HuH-7 (cell line): ENCODE results near the gene SPHK2.
"Not testable (repeated sequence)": the region's sequence is repeated elsewhere in the genome, so short reads cannot be mapped to it uniquely, and the experiment has no call there.

Experiments
- DNase-seq: peaks from one replicate; pipeline ENCODE4 v3.0.0; 2011; ENCODE audit warnings: low spot score

SPHK2 gene, protein sequence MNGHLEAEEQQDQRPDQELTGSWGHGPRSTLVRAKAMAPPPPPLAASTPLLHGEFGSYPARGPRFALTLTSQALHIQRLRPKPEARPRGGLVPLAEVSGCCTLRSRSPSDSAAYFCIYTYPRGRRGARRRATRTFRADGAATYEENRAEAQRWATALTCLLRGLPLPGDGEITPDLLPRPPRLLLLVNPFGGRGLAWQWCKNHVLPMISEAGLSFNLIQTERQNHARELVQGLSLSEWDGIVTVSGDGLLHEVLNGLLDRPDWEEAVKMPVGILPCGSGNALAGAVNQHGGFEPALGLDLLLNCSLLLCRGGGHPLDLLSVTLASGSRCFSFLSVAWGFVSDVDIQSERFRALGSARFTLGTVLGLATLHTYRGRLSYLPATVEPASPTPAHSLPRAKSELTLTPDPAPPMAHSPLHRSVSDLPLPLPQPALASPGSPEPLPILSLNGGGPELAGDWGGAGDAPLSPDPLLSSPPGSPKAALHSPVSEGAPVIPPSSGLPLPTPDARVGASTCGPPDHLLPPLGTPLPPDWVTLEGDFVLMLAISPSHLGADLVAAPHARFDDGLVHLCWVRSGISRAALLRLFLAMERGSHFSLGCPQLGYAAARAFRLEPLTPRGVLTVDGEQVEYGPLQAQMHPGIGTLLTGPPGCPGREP

DNA sequence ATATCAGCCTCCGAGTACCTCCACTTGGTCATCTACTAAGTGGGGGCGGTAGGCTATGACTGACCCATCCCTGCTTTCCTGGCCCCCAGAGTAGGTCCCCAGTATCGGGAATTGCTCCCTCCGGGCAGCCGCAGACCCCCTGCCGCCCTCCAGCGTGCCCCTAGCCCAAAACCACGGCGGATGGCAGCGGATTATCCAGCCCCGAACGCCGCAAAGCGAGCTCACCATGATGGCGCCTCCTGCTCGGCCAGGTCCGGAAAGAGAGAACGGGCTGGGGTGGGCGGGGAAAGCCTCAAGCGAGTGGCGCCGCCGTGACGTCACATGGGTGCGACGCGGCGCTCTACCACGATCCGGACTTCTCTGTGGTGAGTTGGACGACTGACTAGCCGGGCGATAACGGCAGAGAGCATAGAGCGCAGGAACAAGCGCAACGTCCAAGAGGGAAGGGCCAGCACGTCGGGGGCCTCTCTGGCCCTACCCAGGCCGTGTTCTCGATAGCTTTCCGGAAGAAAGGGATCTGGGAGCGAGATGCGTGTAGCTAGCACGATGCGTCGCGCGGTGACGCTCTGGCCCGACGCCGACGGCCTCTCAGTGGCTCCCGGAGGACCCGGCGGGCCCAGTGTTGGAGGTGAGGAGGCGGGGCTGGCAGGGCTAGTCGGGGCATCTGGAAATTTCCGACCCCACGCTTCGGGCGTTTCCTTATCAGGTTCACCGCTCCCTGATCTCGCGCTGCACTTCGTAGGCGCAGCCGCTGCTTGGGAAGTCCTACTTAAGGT, at the start of gene SPHK2, which contains the start of gene RPL18:
TSS of gene SPHK2 (plus strand) at position 591 of the 776 bp plus-strand sequence. CDS start 1,009 bp downstream, outside the sequence.
TSS of gene RPL18 (minus strand) at position 263 of the 776 bp plus-strand sequence. CDS start at position 228, 35 bp downstream.
- DNase-seq = peak; percentile 96

DNA sequence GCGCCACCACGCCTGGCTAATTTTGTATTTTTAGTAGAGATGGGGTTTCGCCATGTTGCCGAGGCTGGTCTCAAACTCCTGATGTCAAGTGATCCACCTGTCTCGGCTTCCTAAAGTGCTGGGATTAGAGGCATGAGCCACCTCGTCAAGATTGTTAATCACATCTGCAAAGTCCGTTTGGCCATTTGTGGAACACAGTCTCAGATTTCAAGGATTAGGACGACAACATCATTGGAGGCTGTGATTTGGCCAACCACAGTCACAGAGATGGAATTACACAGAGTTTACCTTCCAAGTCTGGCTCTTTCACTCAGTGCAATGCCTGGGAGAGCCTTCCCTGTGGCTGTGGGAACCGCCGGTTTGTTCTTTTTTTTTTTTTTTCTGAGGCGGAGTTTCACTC, 49.5 kb upstream of the SPHK2 start:
- no peak for DNase-seq

DNA sequence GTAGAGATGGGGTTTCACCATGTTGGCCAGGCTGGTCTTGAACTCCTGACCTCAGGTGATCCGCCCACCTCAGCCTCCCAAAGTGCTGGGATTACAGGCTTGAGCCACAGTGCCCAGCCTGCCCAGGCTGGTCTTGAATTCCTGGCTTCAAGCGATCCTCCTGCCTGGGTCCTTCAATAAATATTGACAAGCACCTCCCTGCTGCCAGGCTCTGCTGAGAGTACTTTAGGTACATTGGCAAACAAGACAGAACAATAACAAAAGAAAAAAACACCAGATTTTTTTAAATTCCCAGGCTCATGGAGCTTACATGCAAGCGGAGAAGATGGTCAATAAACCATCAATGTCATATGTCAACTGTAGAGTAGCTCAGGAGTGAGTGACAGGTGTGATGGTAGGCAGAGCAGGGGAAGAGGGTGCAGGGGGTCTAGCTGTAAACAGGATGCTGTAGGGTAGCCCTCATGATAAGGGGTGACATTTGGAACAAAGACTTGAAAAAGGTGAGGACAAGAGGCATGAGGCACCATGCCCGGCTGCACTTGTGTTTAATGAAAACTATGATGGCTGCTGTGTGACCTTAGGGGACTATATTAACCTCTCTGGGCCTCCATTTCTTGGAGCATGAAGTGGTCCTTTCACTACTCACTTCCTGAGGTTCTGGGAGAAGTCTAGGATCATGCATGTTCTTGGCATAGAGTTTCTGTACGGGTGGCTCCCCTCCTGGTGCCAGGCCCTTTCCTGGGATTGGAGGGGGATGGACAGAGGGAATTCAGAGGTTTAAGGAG, 47.7 kb upstream of the SPHK2 start:
- no peak for DNase-seq

DNA sequence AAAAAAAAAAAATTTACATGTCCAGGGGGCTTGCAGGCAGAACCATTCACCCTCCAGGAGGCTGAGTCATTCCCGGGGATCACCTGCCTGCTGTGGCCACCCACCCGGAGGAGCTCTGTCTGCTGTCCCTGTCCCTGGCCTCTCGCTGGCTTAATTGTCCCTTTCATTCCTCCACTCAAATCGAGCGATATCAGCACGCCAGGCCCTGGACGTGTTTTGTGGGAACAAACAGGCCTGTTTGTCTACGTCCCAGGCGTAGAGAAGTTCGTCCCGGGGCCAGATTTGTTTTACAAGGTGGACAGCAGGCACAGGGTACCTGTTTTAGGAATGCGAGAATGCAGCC, 46.2 kb upstream of the SPHK2 start:
- DNase-seq = no peak

DNA sequence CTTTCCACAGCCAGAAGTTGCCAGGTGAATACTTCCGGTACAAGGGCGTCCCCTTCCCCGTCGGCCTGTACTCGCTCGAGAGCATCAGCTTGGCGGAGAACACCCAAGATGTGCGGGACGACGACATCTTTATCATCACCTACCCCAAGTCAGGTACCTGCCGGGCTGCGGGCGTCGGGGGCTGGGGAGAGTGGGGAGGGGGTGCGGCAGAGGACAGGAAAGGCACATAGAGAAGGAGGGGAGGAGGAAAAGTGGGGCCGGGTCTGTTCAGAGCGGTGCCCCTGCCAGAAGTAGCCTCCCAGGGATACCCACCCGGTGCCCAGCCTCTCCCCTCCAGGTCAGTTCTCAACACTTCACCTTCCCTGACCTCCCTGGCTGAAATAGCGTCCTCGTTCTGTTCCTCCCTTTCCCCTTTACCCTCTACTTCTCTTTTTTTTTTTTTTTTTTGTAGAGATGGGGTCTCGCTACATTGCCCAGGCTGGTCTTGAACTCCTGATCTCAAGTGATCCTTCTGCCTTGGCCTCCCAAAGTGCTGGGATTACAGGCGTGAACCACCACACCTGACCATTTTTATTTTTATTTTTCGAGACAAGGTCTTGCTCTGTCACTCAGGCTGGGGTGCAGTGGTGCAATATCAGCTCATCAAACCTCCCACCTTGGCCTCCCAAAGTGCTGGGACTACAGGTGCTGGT, 43.2 kb upstream of the SPHK2 start:
- no peak for DNase-seq

DNA sequence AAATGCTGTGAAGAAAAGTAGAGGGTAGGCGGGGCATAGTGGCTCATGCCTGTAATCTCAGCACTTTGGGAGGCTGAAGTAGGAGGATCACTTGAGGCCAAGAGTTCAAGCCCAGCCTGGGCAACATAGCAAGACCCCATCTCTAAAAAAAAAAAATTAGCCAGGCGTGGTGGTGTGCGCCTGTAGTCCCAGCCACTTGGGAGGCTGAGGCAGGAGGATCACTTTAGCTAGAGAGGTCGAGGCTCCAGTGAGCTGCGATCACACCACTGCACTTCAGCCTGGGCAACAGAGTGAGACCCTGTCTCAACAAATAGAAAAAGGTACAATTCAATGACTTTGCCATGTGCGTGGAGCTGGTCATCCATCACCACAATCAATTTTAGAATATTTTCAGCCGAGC, 41.4 kb upstream of the SPHK2 start:
- not testable (repeated sequence) for DNase-seq

DNA sequence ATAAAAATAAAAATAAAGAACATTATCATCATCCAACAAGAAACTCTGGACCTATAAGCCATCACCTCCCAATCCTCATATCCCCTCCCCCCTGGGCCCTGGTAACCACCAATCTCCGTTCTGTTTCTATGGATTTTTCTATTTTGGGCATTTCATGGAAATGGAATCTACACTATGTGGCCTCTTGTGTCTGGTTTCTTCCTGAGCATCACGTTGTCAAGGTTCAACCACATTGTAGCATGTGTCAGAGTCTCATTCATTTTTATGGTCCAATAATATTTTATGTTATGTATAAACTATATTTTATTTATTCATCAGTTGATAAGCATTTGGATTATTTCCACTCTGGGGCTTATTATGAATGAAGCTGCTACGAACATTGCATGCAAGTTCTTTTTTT, 40.4 kb upstream of the SPHK2 start:
- DNase-seq = no peak

DNA sequence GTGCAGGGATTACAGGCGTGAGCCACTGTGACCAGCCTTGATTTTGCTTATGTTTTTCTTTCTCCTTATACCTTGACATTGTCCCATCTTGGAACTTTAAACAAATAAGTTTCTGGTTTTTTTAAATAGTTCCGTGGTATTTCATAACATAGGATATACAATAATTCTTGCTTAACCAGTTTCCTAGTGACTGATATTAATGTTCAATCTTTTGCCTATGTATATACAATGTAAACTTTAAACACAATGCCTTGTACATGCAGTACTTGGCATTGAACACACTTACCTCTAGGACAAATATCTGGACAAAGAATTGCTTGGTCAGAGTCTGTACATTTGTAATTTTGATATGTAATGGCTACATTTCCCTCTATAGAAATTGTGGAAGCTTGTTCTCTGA, 37.1 kb upstream of the SPHK2 start:
- DNase-seq = no peak

DNA sequence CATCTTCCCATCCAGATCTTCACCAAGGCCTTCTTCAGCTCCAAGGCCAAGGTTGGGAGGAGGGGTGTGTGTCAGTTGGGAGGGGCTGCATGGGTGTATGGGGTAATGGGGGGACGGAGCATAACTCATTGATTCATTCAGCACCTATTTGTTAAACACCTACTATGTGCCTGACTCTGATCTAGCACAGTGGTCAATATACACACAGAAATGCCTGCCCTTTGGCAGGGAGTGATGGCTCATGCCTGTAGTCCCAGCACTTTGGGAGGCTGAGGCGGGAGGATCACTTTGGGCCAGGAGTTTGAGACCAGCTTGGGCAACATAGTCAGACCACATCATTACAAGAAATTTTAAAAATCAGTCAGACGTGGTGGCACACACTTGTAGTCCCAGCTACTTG, 31.9 kb upstream of the SPHK2 start:
- DNase-seq = no peak

DNA sequence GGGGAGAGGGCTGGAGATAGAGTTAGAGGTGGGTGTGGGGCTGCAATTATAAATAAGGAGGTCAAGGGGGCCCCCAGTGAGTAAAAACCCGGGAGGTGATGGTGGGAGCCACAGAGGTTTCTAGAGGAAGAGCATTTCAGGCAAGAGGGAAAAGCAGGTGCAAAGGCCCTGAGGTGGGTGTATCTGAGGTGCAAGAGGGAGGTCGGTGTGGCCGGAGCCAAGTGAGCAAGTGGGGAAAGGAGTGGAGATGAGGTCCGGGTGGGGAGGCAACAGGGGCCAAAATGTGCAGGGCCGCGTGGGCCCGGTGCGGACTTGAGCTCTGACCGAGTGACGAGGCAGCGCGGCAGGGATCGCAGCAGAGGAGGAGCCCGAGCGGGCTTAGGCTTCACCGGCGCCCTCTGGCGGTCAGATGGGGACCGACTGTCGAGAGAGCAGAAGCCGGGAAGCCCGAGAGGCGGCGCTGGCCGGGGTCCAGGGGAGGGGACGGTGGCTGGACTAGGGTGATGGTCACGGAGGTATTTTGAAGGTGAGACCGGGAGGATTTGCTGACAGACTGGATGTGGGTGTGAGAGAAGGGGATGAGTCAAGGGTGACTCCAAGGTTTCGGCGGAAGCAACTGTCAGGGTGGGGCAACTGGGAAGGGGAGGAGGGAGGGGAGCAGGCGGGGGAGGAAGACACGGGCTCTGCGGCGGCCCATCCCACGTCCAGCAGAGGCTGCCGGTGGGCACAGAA, 30.5 kb upstream of the SPHK2 start:
- peak; percentile 89 for DNase-seq

DNA sequence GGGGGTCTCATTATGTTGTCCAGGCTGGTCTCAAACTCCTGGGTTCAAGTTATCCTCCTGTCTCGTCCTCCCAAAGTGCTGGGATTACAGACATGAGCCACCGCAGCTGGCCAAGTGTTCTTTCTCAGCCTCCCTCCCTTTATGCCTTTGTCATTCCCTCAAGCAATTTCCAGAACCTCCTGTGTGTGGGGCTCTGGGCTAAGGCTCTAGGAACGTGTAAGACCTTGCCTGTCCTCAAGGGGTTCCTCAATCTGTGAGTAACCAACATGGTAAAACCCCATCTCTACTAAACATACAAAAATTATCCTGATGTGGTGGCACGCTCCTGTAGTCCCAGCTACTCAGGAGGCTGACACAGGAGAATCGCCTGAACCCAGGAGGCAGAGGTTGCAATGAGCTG, 28.3 kb upstream of the SPHK2 start:
- no peak for DNase-seq

DNA sequence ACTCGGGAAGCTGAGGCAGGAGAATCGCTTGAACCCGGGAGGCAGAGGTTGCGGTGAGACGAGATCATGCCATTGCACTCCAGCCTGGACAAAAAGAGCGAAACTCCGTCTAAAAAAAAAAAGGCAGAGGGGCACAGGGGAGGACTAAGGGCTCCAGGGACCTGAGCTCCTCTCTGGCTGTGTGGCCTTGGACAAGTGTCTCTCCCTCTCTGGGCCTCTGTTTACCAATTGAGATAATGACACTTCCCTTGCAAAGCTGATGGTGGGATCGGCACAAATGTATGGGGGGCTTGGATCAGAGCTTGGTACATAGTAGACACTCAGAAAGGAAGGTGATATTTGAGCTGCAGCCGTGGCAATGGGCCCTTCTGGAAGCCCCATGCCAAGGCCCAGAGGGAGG, 24.1 kb upstream of the SPHK2 start:
- no peak for DNase-seq

DNA sequence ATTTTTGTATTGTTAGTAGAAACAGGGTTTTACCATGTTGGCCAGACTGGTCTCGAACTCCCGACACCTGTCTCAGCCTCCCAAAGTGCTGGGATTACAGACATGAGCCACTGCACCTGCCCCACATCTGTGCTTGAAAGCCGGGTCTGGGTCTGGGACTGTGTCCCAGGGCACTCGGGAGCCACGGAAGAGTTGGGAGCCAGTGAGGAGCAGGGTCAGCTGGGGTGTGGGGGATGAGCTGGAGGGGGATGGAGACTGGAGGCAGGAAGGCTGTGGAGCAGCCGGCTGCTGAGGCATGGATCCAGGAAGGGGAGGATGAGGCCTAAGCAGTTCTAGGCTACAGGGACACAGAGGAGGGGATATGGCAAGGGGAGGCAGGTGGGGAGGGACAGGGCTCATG, 23.5 kb upstream of the SPHK2 start:
- DNase-seq = no peak

DNA sequence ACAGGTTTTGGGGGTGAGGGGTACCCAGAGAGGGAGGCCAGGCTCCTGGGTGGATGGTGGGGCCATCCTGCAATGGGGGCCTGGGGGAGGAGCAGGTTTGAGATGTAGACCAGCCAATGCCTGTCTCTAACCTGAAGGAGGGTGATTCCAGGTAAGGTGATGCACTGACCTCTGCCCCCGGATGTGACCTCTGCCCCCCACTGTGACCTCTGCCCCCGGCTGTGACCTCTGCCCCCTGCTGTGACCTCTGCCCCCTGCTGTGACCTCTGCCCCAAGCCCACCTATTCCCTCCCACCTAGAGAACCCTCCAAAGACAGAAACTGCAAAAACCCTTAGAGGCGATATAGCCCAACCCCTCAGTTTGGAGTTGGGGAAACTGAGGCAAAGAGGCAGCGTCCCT, 23.1 kb upstream of the SPHK2 start:
- no peak for DNase-seq

DNA sequence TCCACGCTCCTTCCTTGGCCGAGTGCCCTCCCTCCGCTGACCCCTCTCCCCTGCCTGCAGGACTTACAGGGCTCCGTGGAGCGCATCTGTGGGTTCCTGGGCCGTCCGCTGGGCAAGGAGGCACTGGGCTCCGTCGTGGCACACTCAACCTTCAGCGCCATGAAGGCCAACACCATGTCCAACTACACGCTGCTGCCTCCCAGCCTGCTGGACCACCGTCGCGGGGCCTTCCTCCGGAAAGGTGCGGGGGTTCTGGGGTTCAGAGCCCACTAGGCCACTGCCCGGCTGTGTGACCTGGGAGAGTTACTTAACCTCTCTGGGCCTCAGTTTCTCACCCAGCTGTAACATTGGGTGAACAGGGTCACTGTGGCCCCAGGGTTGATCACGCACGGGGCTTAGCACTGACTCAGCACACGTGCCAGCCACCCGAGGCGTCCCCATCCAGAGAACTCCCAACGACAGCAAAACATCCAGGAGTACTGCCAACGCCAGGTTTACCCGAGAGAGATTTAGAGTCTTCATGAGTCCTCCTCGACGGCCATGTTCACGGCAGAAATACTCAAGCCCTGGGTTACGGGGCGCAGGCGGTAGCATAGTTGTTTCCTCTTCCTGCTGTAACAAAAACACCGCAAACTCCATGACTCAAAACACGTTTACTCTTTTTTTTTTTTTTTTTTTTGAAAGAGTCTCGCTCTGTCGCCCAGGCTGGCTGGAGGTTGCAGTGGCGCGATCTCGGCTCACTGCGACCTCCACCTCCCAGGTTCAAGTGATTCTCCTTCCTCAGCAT, 22.4 kb upstream of the SPHK2 start:
- DNase-seq = no peak

DNA sequence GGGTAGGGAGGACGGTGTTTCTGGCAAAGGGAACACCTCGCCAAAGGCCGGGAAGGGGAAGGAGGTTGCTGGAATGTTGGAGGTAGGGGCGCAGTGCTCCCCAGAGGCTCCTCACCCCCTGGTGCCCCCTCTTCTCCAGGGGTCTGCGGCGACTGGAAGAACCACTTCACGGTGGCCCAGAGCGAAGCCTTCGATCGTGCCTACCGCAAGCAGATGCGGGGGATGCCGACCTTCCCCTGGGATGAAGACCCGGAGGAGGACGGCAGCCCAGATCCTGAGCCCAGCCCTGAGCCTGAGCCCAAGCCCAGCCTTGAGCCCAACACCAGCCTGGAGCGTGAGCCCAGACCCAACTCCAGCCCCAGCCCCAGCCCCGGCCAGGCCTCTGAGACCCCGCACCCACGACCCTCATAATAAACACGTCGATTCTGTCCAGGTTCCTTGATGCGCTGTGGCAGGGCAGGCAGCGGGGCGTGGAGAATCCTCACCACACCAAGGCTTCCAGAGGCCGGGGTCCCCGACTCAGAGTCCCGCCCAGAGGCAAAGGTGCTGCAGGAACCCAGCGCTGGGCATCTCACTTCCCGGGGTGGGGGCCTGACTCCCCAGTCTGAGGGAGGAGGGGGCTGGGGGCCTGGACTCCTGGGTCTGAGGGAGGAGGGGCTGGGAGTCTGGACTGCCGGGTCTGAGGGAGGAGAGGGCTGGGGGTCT, 20.2 kb upstream of the SPHK2 start:
- DNase-seq = no peak

DNA sequence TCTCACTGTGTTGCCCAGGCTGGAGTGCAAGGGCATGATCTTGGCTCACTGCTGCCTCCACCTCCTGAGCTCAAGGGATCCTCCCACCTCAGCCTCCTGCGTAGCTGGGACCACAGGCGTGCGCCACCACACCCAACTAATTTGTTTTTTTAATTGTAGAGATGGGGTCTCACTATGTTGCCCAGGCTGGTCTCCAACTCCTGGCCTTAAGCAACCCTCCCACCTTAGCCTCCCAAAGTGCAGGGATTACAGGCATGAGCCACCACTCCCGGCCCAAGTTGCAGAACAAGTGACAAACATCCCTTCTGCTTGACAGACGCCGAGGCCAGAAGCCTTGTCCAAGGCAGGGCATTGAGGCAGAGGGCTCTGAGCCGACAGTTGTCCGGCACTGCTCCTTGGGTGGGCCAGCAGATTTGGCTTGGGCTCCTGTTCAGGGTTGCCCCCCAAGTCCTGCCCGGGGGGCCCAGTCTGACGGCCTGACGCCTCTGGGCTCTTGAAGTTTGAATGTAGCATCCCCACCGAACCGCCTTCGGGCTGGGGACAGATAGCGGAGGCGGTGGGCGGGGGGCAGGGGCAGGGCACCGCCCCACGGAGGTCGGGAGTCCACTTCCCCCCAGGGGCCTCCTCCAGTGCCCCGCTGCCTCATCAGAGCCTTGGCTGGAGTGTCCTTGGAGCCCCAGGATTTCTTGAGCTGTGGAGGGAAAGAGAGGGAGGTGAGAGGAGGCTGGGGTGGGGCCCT, 18.5 kb upstream of the SPHK2 start:
- DNase-seq = no peak

DNA sequence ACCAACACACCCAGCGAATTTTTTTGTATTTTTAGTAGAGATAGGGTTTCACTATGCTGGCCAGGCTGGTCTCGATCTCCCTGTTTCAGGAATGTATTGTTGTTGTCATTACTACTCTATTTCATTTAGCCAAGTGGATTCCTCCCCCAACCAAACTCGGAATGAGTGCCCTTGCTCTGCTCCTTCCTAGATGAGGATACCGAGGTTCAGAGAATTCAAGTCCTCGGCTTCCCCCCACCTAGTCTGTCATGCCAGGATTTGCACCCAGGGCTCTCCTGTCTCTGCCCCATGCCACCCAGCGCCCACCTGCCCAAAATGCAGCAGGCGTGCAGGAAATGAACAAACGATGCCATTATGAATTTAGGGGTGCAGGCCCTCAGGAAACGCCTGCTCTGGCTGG, 16.3 kb upstream of the SPHK2 start:
- no peak for DNase-seq

DNA sequence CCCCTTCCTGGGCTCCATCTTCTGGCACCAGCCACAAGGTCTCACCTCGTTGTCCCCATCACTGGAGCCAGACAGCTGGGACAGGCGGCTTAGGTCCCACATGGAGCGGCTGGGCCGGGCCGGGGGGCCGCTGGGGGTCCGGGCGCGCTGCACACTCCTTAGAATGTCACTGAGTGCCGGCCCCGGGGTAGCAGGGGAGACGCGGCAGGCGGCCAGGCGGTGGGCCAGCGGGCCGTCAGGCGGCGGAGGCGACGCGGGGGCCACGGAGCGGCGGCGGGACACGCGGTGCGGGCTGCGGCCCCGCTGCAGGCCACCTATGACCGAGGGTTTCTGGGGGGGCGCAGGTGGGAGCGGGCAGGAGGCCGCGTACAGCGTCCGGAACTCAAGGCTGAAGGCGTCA, 15.9 kb upstream of the SPHK2 start:
- DNase-seq = no peak
